Endodermal cell (in vitro differentiated cells): ENCODE data around the gene SEMA4A. TPM values are rescaled to one million over a fixed set of nuclear protein-coding genes. Genes with fewer than 3 reads are reported as not detected.

ENCODE experiments used
- DNase-seq: peaks from one replicate; pipeline ENCODE4 v3.0.0-alpha.2; 2017
- H3K27ac ChIP-seq: 2 replicates; pipeline ENCODE4 v1.5.1; 2013; ENCODE audit warnings: mild to moderate bottlenecking, low read depth, low read length, moderate library complexity
- H3K27me3 ChIP-seq: 2 replicates; pipeline ENCODE4 v1.6.1; 2013; ENCODE audit warnings: mild to moderate bottlenecking, low read length, moderate library complexity; ENCODE audit not compliant: insufficient read depth, control insufficient read depth, poor library complexity, severe bottlenecking
- H3K36me3 ChIP-seq: 2 replicates; pipeline ENCODE4 v1.7.0; 2013; ENCODE audit warnings: mild to moderate bottlenecking, low read length, moderate library complexity; ENCODE audit not compliant: control insufficient read depth, insufficient read depth
- H3K4me1 ChIP-seq: one replicate; pipeline ENCODE4 v1.7.0; 2013; ENCODE audit warnings: low read length; ENCODE audit not compliant: control insufficient read depth, insufficient read depth
- H3K4me3 ChIP-seq: 2 replicates; pipeline ENCODE4 v1.5.1; 2013; ENCODE audit warnings: mild to moderate bottlenecking, low read length, moderate library complexity
- H3K9ac ChIP-seq: 2 replicates; pipeline ENCODE4 v1.6.1; 2013; ENCODE audit warnings: mild to moderate bottlenecking, low read length, moderate library complexity; ENCODE audit not compliant: poor library complexity, severe bottlenecking; ENCODE audit errors: extremely low read depth
- H3K9me3 ChIP-seq: 2 replicates; pipeline ENCODE4 v1.6.1; 2013; ENCODE audit warnings: mild to moderate bottlenecking, low read length, moderate library complexity; ENCODE audit not compliant: control insufficient read depth
- H3K27ac Mint-ChIP-seq: 2 replicates; pipeline ENCODE4 v1.8.0; 2020; ENCODE audit warnings: mixed read lengths
- H3K27me3 Mint-ChIP-seq: 2 replicates; pipeline ENCODE4 v1.8.0; 2021; ENCODE audit warnings: mild to moderate bottlenecking, mixed read lengths; ENCODE audit not compliant: insufficient read depth
- H3K36me3 Mint-ChIP-seq: 2 replicates; pipeline ENCODE4 v1.8.0; 2020; ENCODE audit warnings: low read depth, mixed read lengths
- H3K4me1 Mint-ChIP-seq: 2 replicates; pipeline ENCODE4 v1.8.0; 2020; ENCODE audit warnings: mixed read lengths
- H3K4me3 Mint-ChIP-seq: 2 replicates; pipeline ENCODE4 v1.8.0; 2020; ENCODE audit warnings: mild to moderate bottlenecking, moderate library complexity, mixed read lengths
- H3K9me3 Mint-ChIP-seq: 2 replicates; pipeline ENCODE4 v1.8.0; 2020; ENCODE audit warnings: mild to moderate bottlenecking, mixed read lengths
- WGBS, 2 experiments: methylation state at CpG; one replicate each; pipeline versions ENCODE4 v1.1.5 to v1.1.7; 2013; ENCODE audit warnings: missing lambda C conversion rate in 2 of 2, mixed read lengths in 1 of 2; ENCODE audit not compliant: insufficient coverage in 1 of 2, insufficient read length in 1 of 2; 5-methylcytosine and 5-hydroxymethylcytosine counted together
- total RNA-seq, 2 donors: library from RNA; stranded (reverse); fragmentation: NEBNext Ultra II Directional in 1 of 2; extraction: Animal tissue kit (Norgen Biotek cat#: 25700) in 1 of 2; gene quantifications; 2 replicates in 1 of 2; 3 replicates in 1 of 2; pipeline ENCODE4 v1.2.1, GENCODE V29; 2021
- TF ChIP-seq, protein P1 (sequence below): fragments of 200-600 bp; sonication (generic); conservative IDR thresholded peaks from 2 replicates; pipeline ENCODE4 v1.5.0; 2021; ENCODE audit warnings: antibody characterized with exemption, mild to moderate bottlenecking

The SEMA4A gene
- total RNA-seq, 2 donors from 2014 or later, result 6.4 to 10.3 TPM

DNA sequence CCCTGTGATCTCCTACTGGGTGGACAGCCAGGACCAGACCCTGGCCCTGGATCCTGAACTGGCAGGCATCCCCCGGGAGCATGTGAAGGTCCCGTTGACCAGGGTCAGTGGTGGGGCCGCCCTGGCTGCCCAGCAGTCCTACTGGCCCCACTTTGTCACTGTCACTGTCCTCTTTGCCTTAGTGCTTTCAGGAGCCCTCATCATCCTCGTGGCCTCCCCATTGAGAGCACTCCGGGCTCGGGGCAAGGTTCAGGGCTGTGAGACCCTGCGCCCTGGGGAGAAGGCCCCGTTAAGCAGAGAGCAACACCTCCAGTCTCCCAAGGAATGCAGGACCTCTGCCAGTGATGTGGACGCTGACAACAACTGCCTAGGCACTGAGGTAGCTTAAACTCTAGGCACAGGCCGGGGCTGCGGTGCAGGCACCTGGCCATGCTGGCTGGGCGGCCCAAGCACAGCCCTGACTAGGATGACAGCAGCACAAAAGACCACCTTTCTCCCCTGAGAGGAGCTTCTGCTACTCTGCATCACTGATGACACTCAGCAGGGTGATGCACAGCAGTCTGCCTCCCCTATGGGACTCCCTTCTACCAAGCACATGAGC, 23.3 kb downstream of the SEMA4A start:
- no peaks in the 10 kb centered on the region for H3K4me1 ChIP-seq
- H3K4me3 ChIP-seq, result no peak overlapping the region
- no peak for DNase-seq
- WGBS, 2 experiments, result 94 to 96% methylated on average over 4 to 12 of the region's 12 CpGs
- Mint-ChIP-seq H3K4me1 (peaks cover 23% of the 10 kb centered on the region), H3K27ac (peak overlapping the region; percentile 26), H3K36me3 (no peaks in the 10 kb centered on the region), H3K4me3 (no peak overlapping the region), H3K27me3 (no peaks in the 10 kb centered on the region), H3K9me3 (no peaks in the 10 kb centered on the region)
- TF ChIP-seq, protein P1, sequence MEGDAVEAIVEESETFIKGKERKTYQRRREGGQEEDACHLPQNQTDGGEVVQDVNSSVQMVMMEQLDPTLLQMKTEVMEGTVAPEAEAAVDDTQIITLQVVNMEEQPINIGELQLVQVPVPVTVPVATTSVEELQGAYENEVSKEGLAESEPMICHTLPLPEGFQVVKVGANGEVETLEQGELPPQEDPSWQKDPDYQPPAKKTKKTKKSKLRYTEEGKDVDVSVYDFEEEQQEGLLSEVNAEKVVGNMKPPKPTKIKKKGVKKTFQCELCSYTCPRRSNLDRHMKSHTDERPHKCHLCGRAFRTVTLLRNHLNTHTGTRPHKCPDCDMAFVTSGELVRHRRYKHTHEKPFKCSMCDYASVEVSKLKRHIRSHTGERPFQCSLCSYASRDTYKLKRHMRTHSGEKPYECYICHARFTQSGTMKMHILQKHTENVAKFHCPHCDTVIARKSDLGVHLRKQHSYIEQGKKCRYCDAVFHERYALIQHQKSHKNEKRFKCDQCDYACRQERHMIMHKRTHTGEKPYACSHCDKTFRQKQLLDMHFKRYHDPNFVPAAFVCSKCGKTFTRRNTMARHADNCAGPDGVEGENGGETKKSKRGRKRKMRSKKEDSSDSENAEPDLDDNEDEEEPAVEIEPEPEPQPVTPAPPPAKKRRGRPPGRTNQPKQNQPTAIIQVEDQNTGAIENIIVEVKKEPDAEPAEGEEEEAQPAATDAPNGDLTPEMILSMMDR, result no peak
- H3K36me3 ChIP-seq, result no peaks in the 10 kb centered on the region
- H3K9me3 ChIP-seq, result no peaks in the 10 kb centered on the region
- H3K27ac ChIP-seq, result no peak overlapping the region
- H3K27me3 ChIP-seq, result no peaks in the 10 kb centered on the region
- no peak overlapping the region for H3K9ac ChIP-seq

DNA sequence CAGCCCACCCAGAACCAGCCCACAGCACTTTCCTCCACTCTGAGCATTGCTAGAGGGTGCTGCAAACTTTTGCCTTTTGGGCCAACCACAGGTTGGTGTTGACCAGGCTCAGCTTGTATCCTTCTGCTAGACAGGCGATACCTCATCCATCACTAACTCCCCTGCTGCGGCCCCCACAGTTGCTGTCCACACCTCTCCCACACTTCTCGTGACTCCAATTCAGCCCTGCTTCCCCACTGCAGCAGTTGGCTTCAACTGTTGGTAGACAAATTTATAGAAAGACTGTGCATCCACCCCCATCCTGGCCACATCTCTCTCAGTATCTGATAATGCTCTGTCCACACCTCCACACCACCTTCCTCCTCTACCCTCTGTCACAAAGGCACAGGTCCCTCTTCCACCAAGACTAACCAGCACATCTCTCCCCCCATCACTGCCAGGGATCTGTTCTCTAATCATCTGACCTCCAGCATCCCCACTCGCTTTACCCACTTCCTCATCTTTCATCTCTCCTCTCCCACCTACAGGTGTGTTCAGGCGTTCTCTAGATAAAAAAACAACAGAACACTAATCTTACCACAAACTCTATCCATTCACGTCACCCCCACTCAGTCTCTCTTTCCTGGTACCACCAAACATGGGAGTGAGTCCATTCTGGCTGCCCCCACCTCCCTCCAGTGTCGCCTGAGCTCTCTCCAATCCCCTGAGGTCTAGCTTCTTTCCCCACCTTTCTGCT, 24.7 kb downstream of the SEMA4A start:
- H3K27me3 ChIP-seq, result no peaks in the 10 kb centered on the region
- Mint-ChIP-seq H3K4me3 (no peak overlapping the region), H3K9me3 (no peaks in the 10 kb centered on the region), H3K4me1 (peaks cover 30% of the 10 kb centered on the region), H3K27me3 (no peaks in the 10 kb centered on the region), H3K27ac (peak overlapping the region; percentile 75), H3K36me3 (no peaks in the 10 kb centered on the region)
- H3K9me3 ChIP-seq, result no peaks in the 10 kb centered on the region
- 87 to 88% methylated on average over 6 to 7 of the region's 7 CpGs for WGBS, 2 experiments
- no peak overlapping the region for H3K4me3 ChIP-seq
- TF ChIP-seq, protein P1, result no peak
- no peak overlapping the region for H3K9ac ChIP-seq
- no peak overlapping the region for H3K27ac ChIP-seq
- H3K36me3 ChIP-seq, result no peaks in the 10 kb centered on the region
- DNase-seq, result no peak
- H3K4me1 ChIP-seq, result no peaks in the 10 kb centered on the region

DNA sequence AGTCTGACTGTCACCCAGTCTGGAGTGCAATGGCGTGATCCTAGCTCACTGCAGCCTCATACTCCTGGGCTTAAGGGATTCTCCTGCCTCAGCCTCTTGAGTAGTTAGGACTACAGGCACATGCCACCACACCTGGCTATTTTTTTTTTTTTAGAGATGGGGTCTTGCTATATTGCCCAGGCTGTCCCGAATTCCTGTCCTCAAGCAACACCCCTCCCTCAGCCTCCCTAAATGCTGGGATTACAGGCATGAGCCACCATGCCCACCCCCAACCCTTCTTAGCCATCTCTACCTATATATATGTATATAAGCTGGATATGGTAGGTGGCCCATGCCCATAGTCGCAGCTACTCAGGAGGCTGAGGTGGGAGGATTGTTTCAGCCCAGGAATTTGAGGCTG, 27.1 kb downstream of the SEMA4A start:
- TF ChIP-seq, protein P1, result no peak
- Histone ChIP-seq H3K4me3 (no peak overlapping the region), H3K36me3 (no peaks in the 10 kb centered on the region), H3K27ac (no peak overlapping the region), H3K4me1 (peaks cover 6% of the 10 kb centered on the region), H3K27me3 (no peaks in the 10 kb centered on the region), H3K9ac (peak overlapping the region; percentile 51), H3K9me3 (peaks cover under 1% of the 10 kb centered on the region)
- DNase-seq, result no peak
- WGBS, 2 experiments, result 88 to 100% methylated on average over 1 to 3 of the region's 3 CpGs
- Mint-ChIP-seq H3K9me3 (no peaks in the 10 kb centered on the region), H3K4me3 (no peak overlapping the region), H3K27me3 (no peaks in the 10 kb centered on the region), H3K36me3 (no peaks in the 10 kb centered on the region), H3K27ac (peak overlapping the region; percentile 97), H3K4me1 (peaks cover 38% of the 10 kb centered on the region)
